Measurements from ENCODE around the gene URB2. TPM values are rescaled to one million over a fixed set of nuclear protein-coding genes. Genes with fewer than 3 reads are reported as not detected.

Gene URB2
- polyA plus RNA-seq, 1 of the 3 experiments (the other 2 are of a cell fraction) = 8.2 TPM

GRCh38 chr1:229696385-229696784 lies 70.3 kb downstream of the URB2 start (continued):
- TF ChIP-seq ZBTB33 (IDR thresholded peaks at IDR 0.05; ENCODE audit: borderline replicate concordance, low read depth) (no peak), YY1 (IDR thresholded peaks at IDR 0.05; ENCODE audit: low read depth) (no peak), TCF12 (IDR thresholded peaks at IDR 0.05) (no peak), TAF1 (IDR thresholded peaks at IDR 0.05; ENCODE audit: borderline replicate concordance, low read depth, low read length) (no peak), SMC3 (IDR thresholded peaks at IDR 0.05; ENCODE audit: low read depth, low read length) (no peak), RXRA (IDR thresholded peaks at IDR 0.05; ENCODE audit: borderline replicate concordance, low read depth) (no peak), MAX (IDR thresholded peaks at IDR 0.05; ENCODE audit: low read depth) (no peak), NRF1 (IDR thresholded peaks at IDR 0.05; ENCODE audit: low read depth, low read length) (no peak), JUND (IDR thresholded peaks at IDR 0.05) (no peak), ELF1 (IDR thresholded peaks at IDR 0.05) (no peak)

DNA sequence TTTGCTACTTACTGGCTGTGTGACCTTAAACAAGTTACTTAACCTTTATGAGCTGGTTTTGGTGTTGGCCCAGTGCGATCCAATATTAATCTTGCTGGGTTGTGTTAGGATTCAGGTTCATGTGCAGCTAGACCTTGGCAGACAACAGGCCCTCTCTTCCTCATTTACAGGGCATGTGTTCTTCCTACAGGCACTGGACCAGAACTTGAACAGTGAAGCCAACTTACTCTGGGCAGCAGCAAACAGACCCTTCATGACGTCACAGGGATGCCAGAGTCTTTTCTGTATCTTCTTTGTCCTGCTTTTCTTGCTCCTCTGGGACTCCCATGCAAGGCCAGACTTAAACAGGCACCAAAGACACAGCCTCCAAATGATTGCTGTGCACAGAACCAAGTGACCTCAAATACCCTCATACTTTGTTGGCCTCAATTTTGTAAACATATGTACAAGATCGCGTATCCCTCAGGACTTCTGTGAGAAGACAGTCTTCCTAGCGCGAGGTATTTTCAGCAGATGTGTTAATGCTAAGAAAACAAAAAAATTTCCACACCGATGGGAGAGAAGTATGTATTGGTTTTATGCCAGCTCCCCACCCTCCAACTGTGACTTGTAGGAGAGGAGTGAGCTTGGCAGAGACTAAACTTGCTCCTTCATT lies 73.7 kb downstream of the URB2 start:
- CTCF ChIA-PET = interaction anchor here (0.5 kb wide), 1 partner anchor 82 kb away, joined by 3 read pairs; no protein-coding TSS in a partner anchor

GRCh38 chr1:229704157-229704556 lies 78.1 kb downstream of the URB2 start:
- Histone ChIP-seq H3K79me2 (ENCODE audit: insufficient read depth) (no peaks in the 10 kb centered on the region), H3K9me3 (no peaks in the 10 kb centered on the region), H3K4me1 (ENCODE audit: control insufficient read depth in 1 of 2, insufficient read depth in 2 of 2, low read depth in 1 of 2, low read length in 1 of 2) (no peaks in the 10 kb centered on the region), H3K4me2 (no peak overlapping the region), H3K4me3 (ENCODE audit: low read depth in 2 of 2, low read length in 1 of 2) (no peak overlapping the region), H3K27ac (ENCODE audit: low read depth in 2 of 2, low read length in 1 of 2) (no peak overlapping the region), H4K20me1 (ENCODE audit: insufficient read depth) (no peaks in the 10 kb centered on the region), H3K27me3 (ENCODE audit: insufficient read depth) (no peaks in the 10 kb centered on the region), H3K9me2 (no peaks in the 10 kb centered on the region), H3K36me3 (replicated peaks in 1 of 2; ENCODE audit: control insufficient read depth in 1 of 2, insufficient read depth in 2 of 2, low read length in 1 of 2) (no peaks in the 10 kb centered on the region), H2AFZ (ENCODE audit: low read depth) (no peak overlapping the region), H3F3A (replicated peaks; ENCODE audit: insufficient read depth) (no peaks in the 10 kb centered on the region), H3K9ac (no peak overlapping the region)
- no peak for DNase-seq
- no peak for TF ChIP-seq FOXM1 (IDR thresholded peaks at IDR 0.05; ENCODE audit: low read depth)
- TF ChIP-seq RXRA (IDR thresholded peaks at IDR 0.05; ENCODE audit: borderline replicate concordance, low read depth) = no peak
- no peak for TF ChIP-seq CHD2 (IDR thresholded peaks at IDR 0.05; ENCODE audit: low read length, partially characterized antibody)
- TF ChIP-seq TCF12 (IDR thresholded peaks at IDR 0.05) = no peak
- TF ChIP-seq YY1 (IDR thresholded peaks at IDR 0.05; ENCODE audit: low read depth) = no peak
- no peak for TF ChIP-seq PBX3 (IDR thresholded peaks at IDR 0.05)
- TF ChIP-seq MAX (IDR thresholded peaks at IDR 0.05; ENCODE audit: low read depth) = no peak
- TF ChIP-seq MXI1 (IDR thresholded peaks at IDR 0.05; ENCODE audit: low read depth, low read length) = no peak
- no peak for TF ChIP-seq USF2 (IDR thresholded peaks at IDR 0.05; ENCODE audit: borderline replicate concordance, low read depth, low read length)
- TF ChIP-seq GATA2 (CRISPR knock-in tag; IDR thresholded peaks at IDR 0.05) = no peak
- TF ChIP-seq NRF1 (IDR thresholded peaks at IDR 0.05; ENCODE audit: low read depth, low read length) = no peak
- no peak for TF ChIP-seq SMC3 (IDR thresholded peaks at IDR 0.05; ENCODE audit: low read depth, low read length)
- no peak for TF ChIP-seq FOXJ3 (CRISPR knock-in tag; IDR thresholded peaks at IDR 0.05)
- CTCF ChIA-PET = interaction anchor here (1.2 kb wide), 1 partner anchor 10 kb away, joined by 3 read pairs; no protein-coding TSS in a partner anchor
- WGBS (ENCODE audit: low lambda C conversion rate) = 37% methylated on average over 2 of the region's 2 CpGs
- POLR2A ChIA-PET = no interaction called here

More for the DNA sequence above, 73.7 kb downstream of the URB2 start:
- Histone ChIP-seq H3K36me3 (replicated peaks in 1 of 2; ENCODE audit: control insufficient read depth in 1 of 2, insufficient read depth in 2 of 2, low read length in 1 of 2) (no peaks in the 10 kb centered on the region), H3K9me2 (no peaks in the 10 kb centered on the region), H3K27ac (ENCODE audit: low read depth in 2 of 2, low read length in 1 of 2) (no peak overlapping the region), H3K4me1 (ENCODE audit: control insufficient read depth in 1 of 2, insufficient read depth in 2 of 2, low read depth in 1 of 2, low read length in 1 of 2) (peaks cover 7 to 13% of the 10 kb centered on the region in 2 experiments; a peak in 3 of 4 replicates), H3K27me3 (ENCODE audit: insufficient read depth) (no peaks in the 10 kb centered on the region), H3F3A (replicated peaks; ENCODE audit: insufficient read depth) (no peaks in the 10 kb centered on the region), H2AFZ (ENCODE audit: low read depth) (no peak overlapping the region), H3K9me3 (no peaks in the 10 kb centered on the region), H3K4me2 (no peak overlapping the region), H3K9ac (no peak overlapping the region), H4K20me1 (ENCODE audit: insufficient read depth) (no peaks in the 10 kb centered on the region), H3K79me2 (ENCODE audit: insufficient read depth) (no peaks in the 10 kb centered on the region), H3K4me3 (ENCODE audit: low read depth in 2 of 2, low read length in 1 of 2) (no peak overlapping the region)
- POLR2A ChIA-PET = no interaction called here
- TF ChIP-seq YY1 (IDR thresholded peaks at IDR 0.05; ENCODE audit: low read depth) = no peak
- no peak for TF ChIP-seq NRF1 (IDR thresholded peaks at IDR 0.05; ENCODE audit: low read depth, low read length)
- no peak for DNase-seq
- 72% methylated on average over 7 of the region's 7 CpGs for WGBS (ENCODE audit: low lambda C conversion rate)

Data from SK-N-SH (cell line).